Measurements from ENCODE around the gene TBCCD1. TPM values are rescaled to one million over a fixed set of nuclear protein-coding genes. Genes with fewer than 3 reads are reported as not detected.

The TBCCD1 gene
- total RNA-seq, 1 experiment from 2014 or later: 7.4 TPM

DNA sequence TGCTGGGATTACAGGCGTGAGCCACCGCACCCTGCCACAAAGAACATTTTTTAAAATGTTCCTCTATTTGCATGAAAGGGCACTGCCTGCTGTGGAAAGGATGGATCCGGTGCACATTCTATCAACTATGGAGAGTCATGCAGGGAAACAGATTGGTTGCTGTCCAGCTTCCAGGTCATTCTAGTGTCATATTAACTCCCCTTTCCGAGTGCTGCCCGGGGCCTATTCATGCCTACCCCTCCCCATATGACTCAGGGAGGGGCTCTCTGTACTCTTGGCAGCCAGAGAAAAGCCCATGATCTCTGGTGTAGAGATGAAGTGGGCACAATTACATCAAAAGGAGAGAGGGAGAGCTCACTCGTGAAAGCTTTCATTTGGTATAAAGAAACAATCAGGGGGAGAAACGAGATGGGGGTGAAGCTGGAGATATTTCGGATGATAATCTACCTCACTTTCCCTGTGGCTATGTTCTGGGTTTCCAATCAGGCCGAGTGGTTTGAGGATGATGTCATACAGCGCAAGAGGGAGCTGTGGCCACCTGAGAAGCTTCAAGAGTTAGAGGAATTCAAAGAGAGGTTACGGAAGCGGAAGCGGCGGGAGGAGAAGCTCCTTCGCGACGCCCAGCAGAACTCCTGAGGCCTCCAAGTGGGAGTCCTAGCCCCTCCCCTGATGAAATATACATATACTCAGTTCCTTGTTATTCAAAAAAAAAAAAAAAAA, 29.6 kb upstream of the TBCCD1 start:
- Histone ChIP-seq H2BK12ac (ENCODE audit: insufficient read length, low read depth, low read length) (peak overlapping the region; percentile 41), H3K27me3 (ENCODE audit: insufficient read depth, low read length) (no peaks in the 10 kb centered on the region), H3K9ac (ENCODE audit: extremely low read depth, insufficient read length, low read length) (no peak overlapping the region), H2BK20ac (ENCODE audit: low read depth, low read length, poor library complexity, severe bottlenecking) (no peak overlapping the region), H2BK15ac (ENCODE audit: low read depth, low read length) (no peak overlapping the region), H3T11ph (ENCODE audit: low read length) (no peak overlapping the region), H3K4me1 (ENCODE audit: insufficient read depth, low read length) (no peaks in the 10 kb centered on the region), H3K23me2 (ENCODE audit: insufficient read length, low read depth, low read length, poor library complexity, severe bottlenecking) (no peaks in the 10 kb centered on the region), H3K14ac (ENCODE audit: insufficient read depth, low read length) (no peak overlapping the region; the same call in 1 of the 2 replicates), H4K8ac (replicated peaks; ENCODE audit: insufficient read length, low read depth, low read length) (no peak overlapping the region), H2AFZ (ENCODE audit: low read length) (peak overlapping the region; percentile 59), H3K79me1 (ENCODE audit: insufficient read depth, low read depth, low read length, poor library complexity, severe bottlenecking) (no peaks in the 10 kb centered on the region), H2BK5ac (ENCODE audit: insufficient read length, low read length) (no peak overlapping the region), H3K23ac (ENCODE audit: insufficient read length, low read depth, low read length) (no peak overlapping the region), H3K27ac (ENCODE audit: insufficient read length, low read depth, low read length) (no peak overlapping the region), H3K79me2 (ENCODE audit: insufficient read depth, low read length) (no peaks in the 10 kb centered on the region), H3K56ac (ENCODE audit: insufficient read length, low read depth, low read length) (no peak overlapping the region), H4K20me1 (ENCODE audit: control insufficient read depth, insufficient read depth, insufficient read length) (no peaks in the 10 kb centered on the region), H4K91ac (ENCODE audit: insufficient read length, low read depth, low read length) (no peak overlapping the region), H3K18ac (ENCODE audit: insufficient read length, low read depth, low read length) (no peak overlapping the region), H3K4ac (ENCODE audit: low read depth, low read length) (no peak overlapping the region), H2AK5ac (ENCODE audit: insufficient read length, low read length) (no peak overlapping the region), H3K9me3 (ENCODE audit: control insufficient read depth, low read depth, low read length) (no peaks in the 10 kb centered on the region), H2BK120ac (ENCODE audit: low read depth, low read length, poor library complexity, severe bottlenecking) (no peak overlapping the region), H3K4me2 (ENCODE audit: insufficient read depth, insufficient read length, low read length) (no peak overlapping the region), H4K5ac (ENCODE audit: insufficient read length, low read depth, low read length) (no peak overlapping the region)
- H3K4me1 Mint-ChIP-seq: peaks cover 6% of the 10 kb centered on the region in 2 experiments
- no CpG with 5 or more reads among the region's 17 CpGs for WGBS (ENCODE audit: extremely low coverage, insufficient read length, low lambda C conversion rate)
- peaks cover 0 to 3% of the 10 kb centered on the region in 2 experiments; a peak in 1 of 5 replicates for H3K9me3 Mint-ChIP-seq
- H3K36me3 Mint-ChIP-seq (ENCODE audit: insufficient read depth in 1 of 3, low read depth in 3 of 3): no peaks in the 10 kb centered on the region
- DNase-seq: peak; percentile 76
- peak overlapping the region in 2 of 3 experiments; percentile 13 to 87; a peak in 3 of 7 replicates for H3K27ac Mint-ChIP-seq
- H3K27me3 Mint-ChIP-seq (ENCODE audit: low read depth): peaks cover 4% of the 10 kb centered on the region; the same call in 1 of the 2 replicates
- no peak for TF ChIP-seq CTCF (conservative IDR thresholded peaks at IDR 0.05)
- no peak overlapping the region; a peak in 1 of 5 replicates for H3K4me3 Mint-ChIP-seq

All from H9 (cell line).